Measurements from ENCODE around the gene KIF12.

KIF12 gene

GRCh38 chr9:114065304-114065703 is 33.8 kb downstream of the KIF12 start:
- TF ChIP-seq, protein P1, sequence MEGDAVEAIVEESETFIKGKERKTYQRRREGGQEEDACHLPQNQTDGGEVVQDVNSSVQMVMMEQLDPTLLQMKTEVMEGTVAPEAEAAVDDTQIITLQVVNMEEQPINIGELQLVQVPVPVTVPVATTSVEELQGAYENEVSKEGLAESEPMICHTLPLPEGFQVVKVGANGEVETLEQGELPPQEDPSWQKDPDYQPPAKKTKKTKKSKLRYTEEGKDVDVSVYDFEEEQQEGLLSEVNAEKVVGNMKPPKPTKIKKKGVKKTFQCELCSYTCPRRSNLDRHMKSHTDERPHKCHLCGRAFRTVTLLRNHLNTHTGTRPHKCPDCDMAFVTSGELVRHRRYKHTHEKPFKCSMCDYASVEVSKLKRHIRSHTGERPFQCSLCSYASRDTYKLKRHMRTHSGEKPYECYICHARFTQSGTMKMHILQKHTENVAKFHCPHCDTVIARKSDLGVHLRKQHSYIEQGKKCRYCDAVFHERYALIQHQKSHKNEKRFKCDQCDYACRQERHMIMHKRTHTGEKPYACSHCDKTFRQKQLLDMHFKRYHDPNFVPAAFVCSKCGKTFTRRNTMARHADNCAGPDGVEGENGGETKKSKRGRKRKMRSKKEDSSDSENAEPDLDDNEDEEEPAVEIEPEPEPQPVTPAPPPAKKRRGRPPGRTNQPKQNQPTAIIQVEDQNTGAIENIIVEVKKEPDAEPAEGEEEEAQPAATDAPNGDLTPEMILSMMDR (conservative IDR thresholded peaks at IDR 0.05; ENCODE audit: low read depth): no peak

GRCh38 chr9:114061830-114062474 is 37.1 kb downstream of the KIF12 start:
- no peak overlapping the region for H3K27ac ChIP-seq
- ChIA-PET POLR2A (ENCODE audit: low non-redundant PET) (no interaction called here), CTCF (interaction anchor here (0.5 to 1.3 kb wide), 2 partner anchors 18 to 21 kb away, joined by 3 to 5 read pairs; no protein-coding TSS in a partner anchor)
- DNase-seq (ENCODE audit: low spot score): no peak
- TF ChIP-seq, protein P1 (conservative IDR thresholded peaks at IDR 0.05; ENCODE audit: low read depth): no peak

More at GRCh38 chr9:114065304-114065703, 33.8 kb downstream of the KIF12 start:
- no peak overlapping the region for H3K27ac ChIP-seq
- ChIA-PET POLR2A (ENCODE audit: low non-redundant PET) (no interaction called here), CTCF (no interaction called here)
- DNase-seq (ENCODE audit: low spot score): no peak

GRCh38 chr9:114061292-114061691 is 37.8 kb downstream of the KIF12 start:
- TF ChIP-seq, protein P1 (conservative IDR thresholded peaks at IDR 0.05; ENCODE audit: low read depth): no peak
- DNase-seq (ENCODE audit: low spot score): no peak
- H3K27ac ChIP-seq: no peak overlapping the region
- ChIA-PET CTCF (no interaction called here), POLR2A (ENCODE audit: low non-redundant PET) (no interaction called here)

DNA sequence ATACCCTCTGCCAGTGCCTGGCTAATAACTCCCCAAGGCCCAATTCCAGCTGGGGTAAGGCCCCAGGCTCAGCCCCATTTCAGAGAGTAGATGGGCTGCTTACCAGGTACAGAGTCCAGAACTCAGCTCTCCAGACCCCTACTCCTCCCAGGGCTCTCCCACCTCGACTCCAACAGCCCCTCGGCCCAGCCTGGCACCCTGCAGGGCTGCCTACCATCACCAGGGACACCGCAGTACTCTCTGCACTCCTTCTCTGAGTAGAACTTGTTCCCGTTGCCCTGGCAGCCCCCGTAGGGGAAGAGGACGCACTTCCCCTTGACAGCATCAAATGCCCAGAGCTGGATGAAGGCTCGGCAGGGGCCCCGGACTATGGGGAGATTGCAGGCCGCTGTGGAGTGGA is 38.4 kb downstream of the KIF12 start:
- TF ChIP-seq, protein P1 (conservative IDR thresholded peaks at IDR 0.05; ENCODE audit: low read depth): no peak
- H3K27ac ChIP-seq: no peak overlapping the region
- ChIA-PET CTCF (interaction anchor here (1.1 kb wide), 1 partner anchor 22 kb away, joined by 7 read pairs; no protein-coding TSS in a partner anchor), POLR2A (ENCODE audit: low non-redundant PET) (no interaction called here)
- no peak for DNase-seq (ENCODE audit: low spot score)

- POLR2A ChIA-PET (ENCODE audit: low non-redundant PET): no interaction called here
- CTCF ChIA-PET: interaction anchor here (1.1 kb wide), 1 partner anchor 22 kb away, joined by 7 read pairs; no protein-coding TSS in a partner anchor
Measured at GRCh38 chr9:114060070-114060469, 39.0 kb downstream of the KIF12 start.

DNA sequence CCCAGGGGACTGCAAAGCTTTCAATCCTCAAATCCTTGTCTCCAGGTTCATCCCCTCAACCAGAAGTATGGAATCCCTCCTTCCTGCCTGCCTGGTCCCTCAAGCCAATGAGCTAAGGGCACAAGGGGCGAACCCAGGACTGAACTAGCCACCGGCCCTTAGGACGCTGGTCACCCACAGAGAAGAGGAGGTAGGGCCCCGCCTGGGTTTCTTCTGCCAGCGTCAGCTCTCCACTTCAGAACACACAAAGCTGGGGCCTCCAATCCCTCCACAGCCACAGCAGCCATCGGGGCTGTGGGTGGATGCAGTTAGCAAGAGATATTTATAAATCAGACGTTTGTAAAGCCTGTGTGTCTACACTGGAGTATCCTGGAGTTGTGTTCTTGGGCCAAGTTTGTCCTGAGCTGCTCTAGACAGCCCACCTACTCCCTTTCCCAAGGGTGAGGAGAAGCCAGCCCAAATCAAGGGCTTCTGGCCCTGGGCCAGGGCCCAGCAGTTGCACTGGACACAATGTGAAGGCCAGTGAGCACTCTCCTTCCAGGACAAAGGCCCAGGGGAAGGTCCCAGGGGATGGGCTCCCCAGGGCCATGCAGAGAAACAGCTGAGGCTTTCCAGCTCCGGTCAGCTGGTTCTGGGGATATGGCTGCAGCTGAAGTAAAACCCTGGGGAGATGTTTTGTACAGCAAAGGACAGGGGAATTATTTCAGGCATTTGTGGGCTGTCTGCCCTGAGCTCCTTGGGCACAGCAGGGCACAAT is 39.9 kb downstream of the KIF12 start:
- ChIA-PET POLR2A (ENCODE audit: low non-redundant PET) (no interaction called here), CTCF (interaction anchor here (0.6 to 1.0 kb wide), 2 partner anchors 24 to 232 kb away, joined by 3 read pairs; no protein-coding TSS in a partner anchor)
- no peak overlapping the region for H3K27ac ChIP-seq
- no peak for DNase-seq (ENCODE audit: low spot score)
- TF ChIP-seq, protein P1 (conservative IDR thresholded peaks at IDR 0.05; ENCODE audit: low read depth): no peak

More at GRCh38 chr9:114060070-114060469, 39.0 kb downstream of the KIF12 start:
- DNase-seq (ENCODE audit: low spot score): no peak
- TF ChIP-seq, protein P1 (conservative IDR thresholded peaks at IDR 0.05; ENCODE audit: low read depth): no peak
- no peak overlapping the region for H3K27ac ChIP-seq

Measured in RWPE1 (cell line).